Tibial artery (tissue), 4 donors: Measurements from ENCODE around the gene PKIB.

Source experiments
- DNase-seq, 2 donors: peaks; one replicate each; pipeline ENCODE4 v3.0.0-alpha.2; 2019
- H3K27ac ChIP-seq, 2 donors: fragments of 200-600 bp; sonication (generic) in 1 of 2; 1 replicate in 1 of 2; 2 replicates in 1 of 2; pipeline ENCODE4 v1.5.1; 2018 to 2019; ENCODE audit warnings: mild to moderate bottlenecking in 1 of 2
- H3K27me3 ChIP-seq, 2 donors: fragments of 200-600 bp; sonication (generic) in 1 of 2; one replicate each; pipeline versions ENCODE4 v1.5.1 to v1.6.0; 2016 to 2019
- H3K36me3 ChIP-seq, 3 donors: fragments of 200-600 bp; sonication (generic) in 2 of 3; one replicate each; pipeline ENCODE4 v1.5.1; 2016 to 2019; ENCODE audit warnings: mild to moderate bottlenecking in 2 of 3
- H3K4me1 ChIP-seq, 4 donors: fragments of 200-600 bp; sonication (generic) in 2 of 4; 1 replicate in 3 of 4; 2 replicates in 1 of 4; pipeline ENCODE4 v1.5.1; 2016 to 2019
- H3K4me3 ChIP-seq, 2 donors: fragments of 200-600 bp; sonication (generic) in 1 of 2; 1 replicate in 1 of 2; 2 replicates in 1 of 2; pipeline ENCODE4 v1.5.1; 2018 to 2019; ENCODE audit warnings: mild to moderate bottlenecking in 2 of 2
- H3K9me3 ChIP-seq, 3 donors: fragments of 200-600 bp; sonication (generic) in 1 of 3; one replicate each; pipeline ENCODE4 v1.5.1; 2016 to 2019
- intact Hi-C: fragments of 100-400 bp; cut with DNase I; formaldehyde crosslinking; loops from one replicate; pipeline ENCODE4 v1.15.0; 2023; ENCODE audit warnings: low total_unique reads
- TF ChIP-seq, protein P1 (sequence below), 2 experiments: fragments of 200-600 bp in 1 of 2; fragments of 450-650 bp in 1 of 2; IDR thresholded peaks; one replicate each; pipeline ENCODE4 v1.5.1; 2017 to 2019; ENCODE audit warnings: antibody characterized with exemption in 2 of 2, mild to moderate bottlenecking in 1 of 2, moderate library complexity in 1 of 2

The PKIB gene

GRCh38 chr6:122753000-122753687, 142.9 kb downstream of the PKIB start:
- no peaks in the 10 kb centered on the region for H3K36me3 ChIP-seq
- no peak for DNase-seq
- H3K4me1 ChIP-seq = peaks cover 0 to 4% (median 0%) of the 10 kb centered on the region in 4 donors
- TF ChIP-seq, protein P1, sequence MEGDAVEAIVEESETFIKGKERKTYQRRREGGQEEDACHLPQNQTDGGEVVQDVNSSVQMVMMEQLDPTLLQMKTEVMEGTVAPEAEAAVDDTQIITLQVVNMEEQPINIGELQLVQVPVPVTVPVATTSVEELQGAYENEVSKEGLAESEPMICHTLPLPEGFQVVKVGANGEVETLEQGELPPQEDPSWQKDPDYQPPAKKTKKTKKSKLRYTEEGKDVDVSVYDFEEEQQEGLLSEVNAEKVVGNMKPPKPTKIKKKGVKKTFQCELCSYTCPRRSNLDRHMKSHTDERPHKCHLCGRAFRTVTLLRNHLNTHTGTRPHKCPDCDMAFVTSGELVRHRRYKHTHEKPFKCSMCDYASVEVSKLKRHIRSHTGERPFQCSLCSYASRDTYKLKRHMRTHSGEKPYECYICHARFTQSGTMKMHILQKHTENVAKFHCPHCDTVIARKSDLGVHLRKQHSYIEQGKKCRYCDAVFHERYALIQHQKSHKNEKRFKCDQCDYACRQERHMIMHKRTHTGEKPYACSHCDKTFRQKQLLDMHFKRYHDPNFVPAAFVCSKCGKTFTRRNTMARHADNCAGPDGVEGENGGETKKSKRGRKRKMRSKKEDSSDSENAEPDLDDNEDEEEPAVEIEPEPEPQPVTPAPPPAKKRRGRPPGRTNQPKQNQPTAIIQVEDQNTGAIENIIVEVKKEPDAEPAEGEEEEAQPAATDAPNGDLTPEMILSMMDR (IDR thresholded peaks at IDR 0.05) = no peak
- H3K4me3 ChIP-seq = no peak overlapping the region
- H3K9me3 ChIP-seq = no peaks in the 10 kb centered on the region
- H3K27me3 ChIP-seq = no peaks in the 10 kb centered on the region
- intact Hi-C loops = no loop called here
- no peak overlapping the region for H3K27ac ChIP-seq

- no peaks in the 10 kb centered on the region for H3K36me3 ChIP-seq
- no peak for DNase-seq
- H3K4me3 ChIP-seq = no peak overlapping the region
- intact Hi-C loops = no loop called here
- peaks cover 0 to 4% (median 0%) of the 10 kb centered on the region in 4 donors for H3K4me1 ChIP-seq
- H3K9me3 ChIP-seq = no peaks in the 10 kb centered on the region
- no peaks in the 10 kb centered on the region for H3K27me3 ChIP-seq
- H3K27ac ChIP-seq = no peak overlapping the region
- TF ChIP-seq, protein P1 (IDR thresholded peaks at IDR 0.05) = no peak
These were observed 143.5 kb downstream of the PKIB start for GRCh38 chr6:122753688-122754056.

- no peak for DNase-seq
- TF ChIP-seq, protein P1 (IDR thresholded peaks at IDR 0.05) = no peak
- no peak overlapping the region for H3K27ac ChIP-seq
- no peaks in the 10 kb centered on the region for H3K27me3 ChIP-seq
- H3K36me3 ChIP-seq = no peaks in the 10 kb centered on the region
- H3K9me3 ChIP-seq = no peaks in the 10 kb centered on the region
- intact Hi-C loops = no loop called here
- peaks cover 0 to 4% (median 0%) of the 10 kb centered on the region in 4 donors for H3K4me1 ChIP-seq
- no peak overlapping the region for H3K4me3 ChIP-seq
These were observed 144.1 kb downstream of the PKIB start for GRCh38 chr6:122754191-122754731.

DNA sequence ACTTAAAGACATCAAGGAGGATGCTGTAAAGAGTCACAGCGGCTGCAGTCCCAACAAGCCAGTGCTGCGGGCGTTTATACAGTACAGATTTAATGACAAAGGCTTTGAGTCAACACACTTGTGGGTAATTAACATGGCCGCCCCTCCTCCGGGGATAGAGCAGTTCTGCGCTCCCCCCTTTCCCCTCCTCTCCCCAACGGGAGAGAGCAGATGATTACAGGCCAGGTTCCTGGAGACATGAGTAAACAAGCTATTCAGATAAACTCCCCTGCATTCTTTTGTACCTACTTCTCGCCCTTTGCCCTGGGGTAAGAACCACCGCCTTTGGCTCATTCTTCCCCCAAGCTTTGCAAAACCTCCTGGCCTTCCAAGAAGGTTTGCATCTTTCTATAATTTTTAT, 145.7 kb downstream of the PKIB start:
- Histone ChIP-seq H3K27me3 (no peaks in the 10 kb centered on the region), H3K9me3 (no peaks in the 10 kb centered on the region), H3K36me3 (no peaks in the 10 kb centered on the region), H3K4me1 (peaks cover 0 to 4% (median 0%) of the 10 kb centered on the region in 4 donors), H3K4me3 (no peak overlapping the region), H3K27ac (no peak overlapping the region)
- TF ChIP-seq, protein P1 (IDR thresholded peaks at IDR 0.05) = no peak
- no peak for DNase-seq
- intact Hi-C loops = no loop called here

DNA sequence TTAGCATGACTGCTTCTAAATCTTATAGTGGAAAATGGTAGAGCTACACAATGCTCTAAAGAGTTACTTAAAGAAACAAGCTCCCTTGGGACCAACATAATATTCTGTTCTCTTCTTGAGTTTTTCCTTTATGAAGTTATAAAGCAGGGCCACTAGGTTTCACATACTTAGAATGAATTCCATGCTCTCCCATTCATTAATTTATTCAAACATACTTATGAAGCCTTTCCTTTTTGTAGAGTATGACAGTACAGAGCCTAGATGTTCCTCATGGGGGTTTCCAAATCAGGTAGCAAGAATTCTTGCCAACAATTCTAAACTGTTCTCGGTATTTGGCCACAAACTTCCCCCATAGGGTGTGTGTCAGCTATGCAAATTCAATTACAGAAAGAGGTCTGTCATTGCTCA, 148.7 kb downstream of the PKIB start:
- no peaks in the 10 kb centered on the region for H3K36me3 ChIP-seq
- H3K27ac ChIP-seq = no peak overlapping the region
- H3K4me3 ChIP-seq = no peak overlapping the region
- intact Hi-C loops = no loop called here
- no peak for DNase-seq
- peaks cover 0 to 4% (median 0%) of the 10 kb centered on the region in 4 donors for H3K4me1 ChIP-seq
- H3K9me3 ChIP-seq = no peaks in the 10 kb centered on the region
- TF ChIP-seq, protein P1 (IDR thresholded peaks at IDR 0.05) = no peak
- no peaks in the 10 kb centered on the region for H3K27me3 ChIP-seq
